Chondrocyte (in vitro differentiated cells): Measurements from ENCODE around the gene NEGR1. TPM values are rescaled to one million over a fixed set of nuclear protein-coding genes. Genes with fewer than 3 reads are reported as not detected.

Source experiments
- DNase-seq: peaks from one replicate; pipeline ENCODE4 v3.0.0; 2021; ENCODE audit warnings: mixed read lengths, low spot score
- H3K27ac Mint-ChIP-seq: one replicate; pipeline ENCODE4 v1.8.0; 2021; ENCODE audit warnings: mild to moderate bottlenecking, moderate library complexity, mixed read lengths; ENCODE audit not compliant: unreplicated experiment
- H3K27me3 Mint-ChIP-seq: 2 replicates; pipeline ENCODE4 v1.8.0; 2021; ENCODE audit warnings: low read depth, mixed read lengths
- H3K36me3 Mint-ChIP-seq: 2 replicates; pipeline ENCODE4 v1.8.0; 2021; ENCODE audit warnings: low read depth, mixed read lengths
- H3K4me1 Mint-ChIP-seq: 2 replicates; pipeline ENCODE4 v1.8.0; 2021; ENCODE audit warnings: low read depth, mild to moderate bottlenecking, mixed read lengths
- H3K4me3 Mint-ChIP-seq: one replicate; pipeline ENCODE4 v1.8.0; 2021; ENCODE audit warnings: mild to moderate bottlenecking, moderate library complexity, mixed read lengths; ENCODE audit not compliant: unreplicated experiment
- H3K9me3 Mint-ChIP-seq: 2 replicates; pipeline ENCODE4 v1.8.0; 2021; ENCODE audit warnings: low read depth, mixed read lengths
- CTCF ChIP-seq: fragments of 200-600 bp; sonication (generic); IDR thresholded peaks from 2 replicates; pipeline ENCODE4 v1.5.0; 2021; ENCODE audit warnings: antibody characterized with exemption, mild to moderate bottlenecking, moderate library complexity
- total RNA-seq: library from RNA; stranded (reverse); gene quantifications from 3 replicates; pipeline ENCODE4 v1.2.1, GENCODE V29; 2021

Gene NEGR1
- total RNA-seq, 1 donor from 2014 or later: 7.7 TPM

- Mint-ChIP-seq H3K4me1 (no peaks in the 10 kb centered on the region), H3K27me3 (no peaks in the 10 kb centered on the region), H3K36me3 (no peaks in the 10 kb centered on the region), H3K9me3 (no peaks in the 10 kb centered on the region), H3K4me3 (no peak overlapping the region), H3K27ac (no peak overlapping the region)
- TF ChIP-seq CTCF: no peak
- no peak for DNase-seq
These were observed 740.2 kb downstream of the NEGR1 start for GRCh38 chr1:71542155-71542554.

GRCh38 chr1:71533950-71534349, 748.4 kb downstream of the NEGR1 start:
- H3K36me3 Mint-ChIP-seq: no peaks in the 10 kb centered on the region
- no peak for DNase-seq
- no peak for TF ChIP-seq CTCF
- no peaks in the 10 kb centered on the region for H3K4me1 Mint-ChIP-seq
- no peak overlapping the region for H3K4me3 Mint-ChIP-seq
- H3K27me3 Mint-ChIP-seq: no peaks in the 10 kb centered on the region
- no peaks in the 10 kb centered on the region for H3K9me3 Mint-ChIP-seq
- no peak overlapping the region for H3K27ac Mint-ChIP-seq

- H3K4me3 Mint-ChIP-seq: no peak overlapping the region
- no peaks in the 10 kb centered on the region for H3K36me3 Mint-ChIP-seq
- H3K27me3 Mint-ChIP-seq: peaks cover 2% of the 10 kb centered on the region
- no peak for TF ChIP-seq CTCF
- no peak overlapping the region for H3K27ac Mint-ChIP-seq
- no peaks in the 10 kb centered on the region for H3K9me3 Mint-ChIP-seq
- no peaks in the 10 kb centered on the region for H3K4me1 Mint-ChIP-seq
- DNase-seq: no peak
These were observed 750.0 kb downstream of the NEGR1 start for GRCh38 chr1:71532343-71532742.

GRCh38 chr1:71526824-71527223, 755.5 kb downstream of the NEGR1 start:
- no peaks in the 10 kb centered on the region for H3K9me3 Mint-ChIP-seq
- H3K36me3 Mint-ChIP-seq: no peaks in the 10 kb centered on the region
- no peak overlapping the region for H3K27ac Mint-ChIP-seq
- no peaks in the 10 kb centered on the region for H3K4me1 Mint-ChIP-seq
- peaks cover 14% of the 10 kb centered on the region for H3K27me3 Mint-ChIP-seq
- no peak overlapping the region for H3K4me3 Mint-ChIP-seq
- no peak for TF ChIP-seq CTCF
- no peak for DNase-seq

GRCh38 chr1:71522721-71523120, 759.6 kb downstream of the NEGR1 start:
- Mint-ChIP-seq H3K27ac (no peak overlapping the region), H3K4me3 (no peak overlapping the region), H3K36me3 (no peaks in the 10 kb centered on the region), H3K4me1 (no peaks in the 10 kb centered on the region), H3K9me3 (no peaks in the 10 kb centered on the region), H3K27me3 (peaks cover 14% of the 10 kb centered on the region)
- DNase-seq: no peak
- no peak for TF ChIP-seq CTCF
